HG03378 (cell line): ENCODE results near the gene HBP1.
"Not testable (repeated sequence)": the region's sequence is repeated elsewhere in the genome, so short reads cannot be mapped to it uniquely, and the experiment has no call there.

Experiments used
- ATAC-seq: cut with Tn5 transposase; IDR thresholded peaks from one replicate; pipeline ENCODE4 v1.9.1; 2021; ENCODE audit warnings: mild to moderate bottlenecking, moderate library complexity; ENCODE audit not compliant: unreplicated experiment

The HBP1 gene

DNA sequence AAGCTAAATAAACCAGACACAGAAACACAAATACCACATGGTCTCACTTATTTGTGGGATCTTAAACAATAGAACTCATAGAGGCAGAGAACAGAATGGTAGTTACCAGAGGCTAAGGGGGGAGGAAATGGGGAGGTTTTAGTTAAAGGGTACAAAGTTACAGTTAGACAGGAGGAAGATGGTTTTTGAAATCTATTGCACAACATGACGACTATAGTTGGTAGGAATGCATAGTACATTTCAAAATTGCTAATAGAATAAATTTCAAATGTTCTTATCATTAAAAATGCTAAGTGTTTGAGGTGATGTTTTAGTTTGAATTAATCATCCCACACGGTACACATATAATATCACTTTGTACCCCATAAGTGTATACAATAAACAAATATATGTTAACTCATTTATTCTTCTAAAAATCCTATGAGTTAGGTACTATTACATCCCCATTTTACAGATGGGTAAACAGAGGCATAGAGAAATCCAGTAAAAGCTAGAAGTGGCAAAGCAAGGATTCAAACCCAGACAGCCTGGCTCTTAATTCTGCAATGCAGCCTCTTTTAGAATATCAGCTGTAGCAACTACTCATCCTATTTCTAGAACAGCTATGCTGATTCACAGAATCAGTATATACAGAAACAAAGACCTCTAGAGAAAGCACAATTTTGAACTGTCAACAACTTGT lies 50.9 kb downstream of the HBP1 start:
- no peak for ATAC-seq

DNA sequence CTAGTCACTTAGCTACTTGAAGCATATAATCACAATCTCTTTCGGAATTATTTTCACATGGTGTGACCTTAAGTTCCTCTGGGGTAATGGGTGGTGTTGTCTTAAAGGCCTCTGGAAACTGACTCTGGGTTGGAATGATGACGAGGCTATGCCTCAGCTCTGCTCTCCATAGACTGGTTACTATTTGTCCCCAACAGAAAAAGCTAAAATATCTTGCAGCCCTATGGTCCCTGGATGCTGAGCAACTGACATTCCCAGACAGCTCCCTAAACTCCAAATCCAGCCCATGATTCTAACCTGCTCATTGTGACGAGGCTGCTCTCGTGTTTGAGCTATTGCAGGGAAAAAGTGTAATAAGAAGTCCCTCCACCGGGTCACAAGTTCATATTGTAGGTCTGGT lies 51.6 kb downstream of the HBP1 start:
- no peak for ATAC-seq

DNA sequence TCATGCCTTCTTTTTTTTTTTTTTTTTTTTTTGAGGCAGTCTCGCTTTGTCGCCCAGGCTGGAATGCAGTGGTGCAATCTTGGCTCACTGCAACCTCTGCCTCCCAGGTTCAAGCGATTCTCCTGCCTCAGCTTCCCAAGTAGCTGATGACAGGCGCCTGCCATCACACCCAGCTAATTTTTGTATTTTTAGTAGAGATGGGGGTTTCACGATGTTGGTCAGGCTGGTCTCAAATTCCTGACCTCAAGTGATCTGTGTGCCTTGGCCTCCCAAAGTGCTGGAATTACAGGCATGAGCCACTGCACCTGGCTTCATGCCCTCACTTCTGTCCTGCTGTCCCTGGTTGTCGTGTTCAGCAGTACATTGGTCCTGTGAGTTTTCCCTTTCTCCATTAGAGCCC lies 52.0 kb downstream of the HBP1 start:
- not testable (repeated sequence) for ATAC-seq

DNA sequence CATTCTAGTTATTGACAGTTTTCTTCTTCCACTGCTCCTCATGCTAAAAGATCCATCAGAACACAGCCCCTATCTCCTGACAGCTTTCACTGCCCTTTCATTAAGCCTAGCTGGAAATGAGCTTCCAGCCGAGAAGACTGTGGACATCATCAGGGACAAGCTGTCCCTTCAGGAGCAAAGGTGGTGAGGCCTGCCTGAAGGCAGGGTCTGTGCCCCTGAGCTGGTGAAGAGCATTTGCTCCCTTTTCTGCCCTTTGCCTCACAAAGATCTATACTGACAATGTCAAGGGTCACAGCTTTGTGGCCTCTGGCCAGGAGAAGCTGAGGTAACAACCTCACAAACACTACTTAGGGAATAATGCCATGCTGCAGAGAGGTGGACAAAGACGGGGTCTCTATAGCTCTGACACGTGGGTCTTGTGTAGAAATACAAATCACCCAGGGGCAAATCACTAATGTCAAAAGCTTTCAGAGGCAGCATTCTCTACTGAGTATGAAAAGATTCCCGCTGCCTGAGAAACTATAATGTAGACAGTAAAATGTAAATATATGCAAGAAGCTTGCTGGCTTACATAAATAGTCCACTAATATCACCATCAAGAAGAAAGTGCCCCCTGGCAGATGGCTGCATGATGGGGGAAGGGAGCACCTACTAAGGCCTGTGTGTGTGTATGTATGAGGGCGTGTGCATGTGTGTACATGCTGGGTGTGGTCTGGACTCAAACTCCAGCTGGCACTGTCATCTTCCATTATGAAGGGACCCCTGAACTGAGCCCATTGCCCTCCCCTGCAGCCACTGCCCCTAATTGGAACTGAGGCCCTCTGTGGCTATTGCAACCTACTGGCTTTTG lies 55.8 kb downstream of the HBP1 start:
- ATAC-seq = no peak

DNA sequence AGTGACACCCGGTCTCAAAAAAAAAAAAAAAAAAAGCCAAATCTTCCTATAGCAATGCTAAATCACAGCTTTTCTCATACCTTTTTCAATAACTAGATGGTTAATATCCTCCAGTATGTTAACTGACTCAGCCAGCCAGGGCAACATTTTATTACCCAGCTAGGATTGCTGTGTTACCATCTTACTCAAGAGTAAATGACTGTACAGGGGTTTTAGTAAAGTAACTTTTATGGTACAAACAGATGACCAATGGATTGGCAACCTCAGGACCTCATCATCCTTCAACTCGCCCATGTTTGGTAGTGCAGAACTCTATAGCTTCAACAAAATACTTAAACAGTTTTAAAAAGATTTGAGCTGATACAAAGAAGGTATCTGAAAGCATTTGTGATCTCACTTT lies 59.5 kb downstream of the HBP1 start:
- ATAC-seq = no peak

DNA sequence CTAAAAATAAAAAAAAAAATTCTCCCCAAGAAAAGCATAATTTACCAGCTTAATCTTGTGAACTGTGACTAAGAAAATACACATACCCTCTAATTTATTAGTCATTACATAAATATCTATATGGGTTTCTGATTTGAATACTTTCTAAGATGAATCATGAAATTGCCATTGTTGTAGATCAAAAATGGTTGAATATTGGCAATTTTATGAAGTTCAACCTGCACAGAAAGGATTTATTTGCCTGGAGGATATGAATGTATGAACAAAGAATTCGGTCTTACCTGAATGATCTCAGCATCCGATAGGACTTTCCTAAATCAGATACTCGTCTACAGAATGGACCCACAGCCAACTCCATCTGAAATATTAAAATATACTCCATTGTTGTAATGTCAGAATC lies 61.5 kb downstream of the HBP1 start:
- ATAC-seq = no peak

DNA sequence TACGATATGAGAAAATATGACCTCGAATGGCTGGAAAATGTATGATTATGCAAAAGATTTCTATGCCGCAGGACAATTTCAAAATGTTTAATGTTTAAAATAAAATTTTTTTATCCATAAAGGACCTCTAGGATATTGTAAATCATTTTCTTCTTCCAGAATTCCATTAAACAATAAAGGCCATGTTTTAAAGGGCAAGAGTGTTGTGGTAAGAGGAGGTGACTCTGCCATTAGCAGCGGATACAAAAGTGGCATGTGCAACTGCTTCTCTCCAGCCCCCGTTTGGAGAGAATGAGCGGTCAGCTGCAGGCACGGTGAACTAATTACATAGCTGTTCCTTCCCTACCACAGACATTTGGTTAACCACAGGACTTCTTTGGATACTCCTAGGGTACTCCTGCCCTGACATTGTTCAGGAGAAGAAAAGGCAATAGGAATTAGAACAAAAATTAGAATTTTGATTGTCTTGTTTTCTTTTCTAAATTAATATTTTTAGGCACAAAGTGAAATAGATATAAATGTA lies 63.8 kb downstream of the HBP1 start:
- ATAC-seq = no peak

DNA sequence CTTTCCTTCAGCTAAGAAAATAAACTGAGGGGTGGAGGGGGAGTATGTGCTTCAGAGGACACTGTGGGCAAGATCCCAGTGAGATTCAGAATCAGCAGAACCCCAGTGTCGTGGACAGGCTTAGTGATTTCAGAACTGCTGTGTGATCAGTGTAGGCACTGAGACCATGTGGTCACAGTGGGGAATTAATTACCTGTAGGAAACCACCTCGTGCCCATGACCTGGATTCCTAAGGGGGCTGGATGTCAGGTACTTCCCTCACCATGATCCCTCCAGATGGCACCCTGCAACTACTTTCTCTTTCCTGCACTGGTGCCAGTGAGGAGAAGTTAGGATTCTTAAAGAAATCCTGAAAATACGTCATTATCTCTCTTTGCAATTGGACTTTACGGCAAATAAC lies 64.4 kb downstream of the HBP1 start:
- ATAC-seq = no peak

DNA sequence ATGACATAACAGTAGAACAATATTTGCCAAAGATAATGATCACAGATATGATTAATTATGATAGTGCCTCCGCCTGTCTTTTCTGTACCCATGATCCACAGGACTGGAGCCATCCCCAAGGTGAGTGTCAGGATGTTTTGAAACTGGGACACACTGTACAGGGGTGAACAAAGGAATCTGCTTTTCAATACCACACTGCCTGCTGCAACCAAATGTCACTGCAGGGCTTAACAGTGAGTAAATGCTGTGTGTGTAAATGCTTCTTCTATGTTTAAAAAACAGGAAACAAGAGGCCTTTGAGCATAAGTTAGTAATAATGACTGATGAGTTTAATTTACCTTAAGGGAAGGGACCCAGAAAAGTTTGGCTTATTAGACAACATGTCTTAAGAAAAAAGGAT lies 65.2 kb downstream of the HBP1 start:
- ATAC-seq = no peak

DNA sequence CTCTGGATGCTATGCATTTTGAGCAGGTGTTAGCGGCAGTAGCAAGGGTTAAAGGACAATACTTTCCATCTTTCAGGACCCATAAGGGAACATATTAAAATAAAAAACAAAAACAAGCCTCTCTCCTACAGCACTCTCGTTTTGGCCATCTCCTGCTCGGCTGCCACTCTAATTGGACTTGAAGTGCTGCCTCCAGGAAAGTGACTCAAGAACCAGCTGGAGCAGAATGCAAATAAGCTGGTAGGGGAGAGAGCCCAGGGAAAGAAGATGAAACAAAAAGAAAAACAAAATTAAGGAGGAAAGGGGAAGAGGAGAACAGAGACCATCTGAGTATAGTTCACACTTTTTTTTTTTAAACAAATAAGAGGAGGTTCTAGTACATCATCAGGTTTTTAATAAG lies 65.6 kb downstream of the HBP1 start:
- ATAC-seq = no peak

DNA sequence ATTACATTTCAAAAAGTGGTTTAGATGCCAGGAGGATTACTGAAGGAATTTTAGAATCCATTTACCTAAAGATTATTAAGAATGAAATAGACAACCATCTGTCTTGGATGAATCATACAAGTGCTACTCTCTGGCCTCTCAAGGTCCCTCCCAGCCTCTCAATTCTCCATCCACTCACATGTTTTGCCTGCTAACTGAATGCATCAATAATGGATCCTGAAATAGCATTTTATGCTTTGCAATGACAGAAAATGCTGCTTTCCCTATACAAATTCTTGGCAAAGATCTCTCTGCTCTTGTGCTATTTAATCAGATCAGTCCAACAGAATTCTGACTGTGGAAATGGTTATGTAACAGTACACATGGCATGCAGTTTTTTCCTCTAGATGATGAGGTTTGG lies 68.1 kb downstream of the HBP1 start:
- ATAC-seq = no peak

DNA sequence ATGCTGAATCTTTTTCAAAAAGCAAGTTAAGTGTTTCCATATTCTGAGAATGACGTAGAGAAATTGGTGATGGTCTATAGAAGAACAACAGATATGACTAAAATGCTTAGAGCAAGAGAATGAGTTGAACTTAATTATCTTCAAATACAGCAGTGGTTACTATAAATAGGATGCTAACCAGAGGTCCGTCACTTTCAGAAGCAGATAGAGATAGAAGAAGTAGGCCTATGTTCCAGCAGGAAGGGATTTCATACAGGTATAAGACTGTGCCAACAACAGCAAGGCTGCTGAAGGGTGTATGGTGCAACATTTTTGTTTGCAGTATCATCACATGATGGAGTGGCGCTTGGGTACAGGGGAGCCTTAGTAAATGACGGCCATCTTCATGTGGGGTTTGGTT lies 68.6 kb downstream of the HBP1 start:
- no peak for ATAC-seq

DNA sequence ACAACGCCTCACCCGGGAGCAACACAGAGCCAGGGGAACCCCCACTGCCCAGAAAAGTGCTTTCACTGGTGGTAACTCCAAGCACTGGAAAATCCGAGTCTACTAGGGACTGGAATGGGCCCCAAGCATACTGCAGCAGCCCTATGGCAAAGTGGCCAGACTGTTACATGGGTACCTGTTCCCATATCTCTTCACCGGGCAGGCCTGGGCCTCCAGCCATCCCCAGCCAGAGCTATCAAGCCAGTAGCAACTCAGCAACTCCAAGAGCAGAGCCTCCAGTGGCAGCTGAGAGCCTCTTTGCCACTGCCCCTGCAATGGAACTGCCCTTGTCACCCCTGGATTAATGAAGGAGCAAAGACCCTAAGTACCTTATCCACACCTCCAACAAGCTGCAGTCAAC lies 73.5 kb downstream of the HBP1 start:
- no peak for ATAC-seq

DNA sequence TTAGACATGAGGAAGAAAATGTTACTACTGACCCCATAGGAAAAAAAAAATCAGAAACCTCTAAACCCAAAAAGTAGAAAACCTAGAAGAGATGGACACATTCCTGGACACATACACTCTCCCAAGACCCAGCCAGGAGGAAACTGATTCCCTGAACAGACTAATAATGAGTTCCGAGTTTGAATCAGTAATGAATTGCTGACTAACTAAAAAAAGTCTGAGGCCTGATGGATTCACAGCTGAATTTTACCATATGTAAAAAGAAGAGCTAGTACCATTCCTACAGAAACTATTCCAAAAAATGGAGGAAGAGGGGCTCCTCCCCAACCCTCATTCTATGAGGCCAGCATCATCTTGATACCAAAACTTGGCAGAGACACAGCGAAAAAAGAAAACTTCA lies 75.8 kb downstream of the HBP1 start:
- no peak for ATAC-seq

DNA sequence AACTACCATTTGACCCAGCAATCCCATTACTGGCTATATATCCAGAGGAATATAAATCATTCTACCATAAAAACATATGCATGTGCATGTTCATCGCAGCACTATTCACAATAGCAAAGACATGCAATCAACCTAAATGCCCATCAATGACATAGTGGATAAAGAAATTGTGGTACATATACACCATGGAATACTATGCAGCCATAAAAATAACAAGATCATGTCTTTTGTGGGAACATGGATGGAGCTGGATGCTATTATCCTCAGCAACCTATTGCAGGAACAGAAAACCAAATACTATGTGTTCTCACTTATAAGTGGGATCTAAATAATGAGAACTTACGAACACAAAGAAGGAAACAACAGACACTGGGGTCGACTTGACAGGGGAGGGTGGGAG lies 78.0 kb downstream of the HBP1 start:
- not testable (repeated sequence) for ATAC-seq

DNA sequence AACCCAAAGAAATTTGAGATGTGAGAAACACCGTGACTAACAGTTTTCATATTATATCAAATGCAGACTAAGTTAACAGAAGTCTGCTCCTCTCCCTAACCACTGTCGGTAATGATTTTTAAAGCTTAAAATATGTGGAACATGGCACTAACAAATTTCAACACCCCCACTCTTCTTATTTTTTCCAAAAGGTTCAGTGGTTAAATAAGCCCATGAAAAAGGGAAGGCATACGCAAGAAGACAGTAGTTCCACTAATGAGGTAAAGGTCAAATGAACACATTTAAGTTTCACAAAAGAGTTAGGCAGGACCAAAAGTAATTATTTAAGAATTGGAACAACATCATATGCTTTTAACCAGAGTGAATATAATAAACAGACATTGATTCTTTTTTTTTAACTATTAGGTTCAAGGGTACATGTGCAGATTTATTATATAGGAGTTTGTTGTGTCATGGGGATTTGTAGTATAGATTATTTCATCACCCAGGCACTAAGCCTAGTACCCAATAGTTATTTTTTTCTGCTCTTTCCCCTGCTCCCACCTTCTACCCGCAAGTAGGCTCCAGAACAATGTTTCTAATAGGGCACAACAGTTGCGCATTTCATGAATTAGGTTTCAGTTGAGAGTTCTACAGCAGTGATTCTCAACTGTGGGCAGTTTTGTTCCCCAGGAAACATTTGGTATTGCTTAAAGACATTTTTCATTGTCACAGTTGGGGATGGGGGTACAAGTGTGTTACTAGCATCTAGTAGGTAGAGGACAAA lies 79.9 kb downstream of the HBP1 start:
- no peak for ATAC-seq

DNA sequence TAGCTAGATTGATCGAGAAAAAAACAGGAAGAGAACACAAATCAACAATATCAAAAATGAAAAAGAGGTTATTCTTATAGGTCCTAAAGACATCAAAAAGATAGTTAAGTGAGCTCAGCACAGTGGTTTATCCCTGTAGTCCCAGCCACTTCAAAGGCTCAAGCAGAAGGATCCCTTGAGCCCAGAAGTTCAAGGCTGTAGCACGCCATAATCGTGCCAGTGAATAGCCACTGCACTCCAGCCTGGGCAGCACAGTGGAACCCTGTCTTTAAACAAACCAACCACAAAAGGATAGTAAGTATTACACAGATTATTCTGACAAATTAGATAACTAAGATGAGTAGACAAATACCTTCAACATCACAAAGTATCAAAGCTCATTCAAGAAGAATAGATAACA lies 83.2 kb downstream of the HBP1 start:
- ATAC-seq = no peak
